Peyer's patch (tissue), 4 donors: ENCODE results near the gene CXCL17. TPM values are rescaled to one million over a fixed set of nuclear protein-coding genes. Genes with fewer than 3 reads are reported as not detected.

ENCODE experiments used
- DNase-seq, 3 donors: peaks; one replicate each; pipeline ENCODE4 v3.0.0-alpha.2; 2017 to 2019
- H3K27ac ChIP-seq, 4 donors: fragments of 200-600 bp; sonication (generic); one replicate each; pipeline ENCODE4 v1.5.1; 2016 to 2019
- H3K27me3 ChIP-seq, 2 donors: fragments of 200-600 bp; sonication (generic); one replicate each; pipeline ENCODE4 v1.5.1; 2019
- H3K36me3 ChIP-seq, 3 donors: fragments of 200-600 bp; sonication (generic); one replicate each; pipeline ENCODE4 v1.5.1; 2016 to 2019
- H3K4me1 ChIP-seq, 4 donors: fragments of 200-600 bp; sonication (generic); one replicate each; pipeline ENCODE4 v1.5.1; 2016 to 2019
- H3K4me3 ChIP-seq, 4 donors: fragments of 200-600 bp; sonication (generic); 1 replicate in 3 of 4; 2 replicates in 1 of 4; pipeline ENCODE4 v1.5.1; 2016 to 2019; ENCODE audit warnings: mild to moderate bottlenecking in 1 of 4
- H3K9me3 ChIP-seq, 4 donors: fragments of 200-600 bp; sonication (generic); one replicate each; pipeline ENCODE4 v1.5.1; 2016 to 2019; ENCODE audit warnings: mild to moderate bottlenecking in 1 of 4
- POLR2A ChIP-seq, 2 donors: fragments of 450-650 bp; IDR thresholded peaks; one replicate each; pipeline ENCODE4 v1.5.1; 2017; ENCODE audit warnings: antibody characterized with exemption in 2 of 2, mild to moderate bottlenecking in 2 of 2, moderate library complexity in 2 of 2
- total RNA-seq, 4 donors: library from RNA; depleted of rRNA; stranded (reverse); fragments of >200 nt; gene quantifications; one replicate each; pipeline ENCODE4 v1.1.0, GENCODE V29; 2016
- TF ChIP-seq, protein P1 (sequence below), 6 experiments: fragments of 450-650 bp in 4 of 6; fragments of 200-600 bp in 2 of 6; sonication (generic) in 1 of 6; IDR thresholded peaks; one replicate each; pipeline ENCODE4 v1.5.1; 2017 to 2019; ENCODE audit warnings: antibody characterized with exemption in 6 of 6, mild to moderate bottlenecking in 3 of 6, moderate library complexity in 1 of 6

Gene CXCL17
- total RNA-seq, 4 donors from 2014 or later = not detected

DNA sequence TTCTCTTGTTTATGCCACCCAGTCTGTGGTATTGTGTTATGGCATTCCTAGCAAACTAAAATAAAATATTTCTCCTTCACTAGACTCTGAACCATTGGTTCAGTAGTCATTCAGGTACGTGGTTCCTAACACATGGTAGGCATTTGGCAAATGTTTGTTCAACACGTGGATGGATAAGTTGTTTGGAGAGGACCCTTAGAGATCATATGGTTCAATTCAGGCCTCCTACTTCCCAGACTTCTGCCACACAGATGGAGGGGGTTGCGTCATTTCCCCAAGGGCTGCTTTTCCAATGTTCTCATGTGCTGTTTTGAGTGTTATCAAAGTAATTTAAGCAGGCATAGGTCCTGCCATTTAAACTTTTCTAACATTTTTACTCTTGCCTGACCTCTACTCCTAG lies 6.7 kb downstream of the CXCL17 start:
- no peak for DNase-seq
- H3K36me3 ChIP-seq = no peaks in the 10 kb centered on the region
- no peaks in the 10 kb centered on the region for H3K9me3 ChIP-seq
- H3K27ac ChIP-seq = no peak overlapping the region
- TF ChIP-seq, protein P1, sequence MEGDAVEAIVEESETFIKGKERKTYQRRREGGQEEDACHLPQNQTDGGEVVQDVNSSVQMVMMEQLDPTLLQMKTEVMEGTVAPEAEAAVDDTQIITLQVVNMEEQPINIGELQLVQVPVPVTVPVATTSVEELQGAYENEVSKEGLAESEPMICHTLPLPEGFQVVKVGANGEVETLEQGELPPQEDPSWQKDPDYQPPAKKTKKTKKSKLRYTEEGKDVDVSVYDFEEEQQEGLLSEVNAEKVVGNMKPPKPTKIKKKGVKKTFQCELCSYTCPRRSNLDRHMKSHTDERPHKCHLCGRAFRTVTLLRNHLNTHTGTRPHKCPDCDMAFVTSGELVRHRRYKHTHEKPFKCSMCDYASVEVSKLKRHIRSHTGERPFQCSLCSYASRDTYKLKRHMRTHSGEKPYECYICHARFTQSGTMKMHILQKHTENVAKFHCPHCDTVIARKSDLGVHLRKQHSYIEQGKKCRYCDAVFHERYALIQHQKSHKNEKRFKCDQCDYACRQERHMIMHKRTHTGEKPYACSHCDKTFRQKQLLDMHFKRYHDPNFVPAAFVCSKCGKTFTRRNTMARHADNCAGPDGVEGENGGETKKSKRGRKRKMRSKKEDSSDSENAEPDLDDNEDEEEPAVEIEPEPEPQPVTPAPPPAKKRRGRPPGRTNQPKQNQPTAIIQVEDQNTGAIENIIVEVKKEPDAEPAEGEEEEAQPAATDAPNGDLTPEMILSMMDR (IDR thresholded peaks at IDR 0.05) = no peak
- TF ChIP-seq POLR2A (IDR thresholded peaks at IDR 0.05) = no peak
- no peaks in the 10 kb centered on the region for H3K27me3 ChIP-seq
- H3K4me1 ChIP-seq = peaks cover 0 to 7% (median 2%) of the 10 kb centered on the region in 4 donors
- no peak overlapping the region for H3K4me3 ChIP-seq

DNA sequence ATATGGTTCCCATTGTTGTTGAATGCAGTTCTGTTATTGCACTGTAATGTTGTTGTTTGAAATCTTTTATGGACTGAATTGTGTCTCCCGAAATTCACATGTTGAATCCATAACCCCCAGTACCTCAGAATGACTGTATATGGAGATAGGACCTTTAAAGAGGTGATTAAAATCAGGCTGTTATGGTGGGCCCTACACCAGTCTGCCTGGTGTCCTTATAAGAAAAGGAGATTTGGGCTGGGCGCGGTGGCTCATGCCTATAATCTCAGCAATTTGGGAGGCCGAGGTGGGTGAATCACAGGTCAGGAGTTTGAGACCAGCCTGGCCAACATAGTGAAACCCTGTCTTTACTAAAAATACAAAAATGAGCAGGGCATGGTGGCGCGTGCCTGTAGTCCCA lies 7.4 kb downstream of the CXCL17 start:
- Histone ChIP-seq H3K4me1 (peaks cover 0 to 5% (median 0%) of the 10 kb centered on the region in 4 donors), H3K27ac (no peak overlapping the region), H3K27me3 (no peaks in the 10 kb centered on the region), H3K4me3 (no peak overlapping the region), H3K9me3 (no peaks in the 10 kb centered on the region), H3K36me3 (no peaks in the 10 kb centered on the region)
- no peak for DNase-seq
- TF ChIP-seq, protein P1 (IDR thresholded peaks at IDR 0.05) = no peak
- TF ChIP-seq POLR2A (IDR thresholded peaks at IDR 0.05) = no peak

DNA sequence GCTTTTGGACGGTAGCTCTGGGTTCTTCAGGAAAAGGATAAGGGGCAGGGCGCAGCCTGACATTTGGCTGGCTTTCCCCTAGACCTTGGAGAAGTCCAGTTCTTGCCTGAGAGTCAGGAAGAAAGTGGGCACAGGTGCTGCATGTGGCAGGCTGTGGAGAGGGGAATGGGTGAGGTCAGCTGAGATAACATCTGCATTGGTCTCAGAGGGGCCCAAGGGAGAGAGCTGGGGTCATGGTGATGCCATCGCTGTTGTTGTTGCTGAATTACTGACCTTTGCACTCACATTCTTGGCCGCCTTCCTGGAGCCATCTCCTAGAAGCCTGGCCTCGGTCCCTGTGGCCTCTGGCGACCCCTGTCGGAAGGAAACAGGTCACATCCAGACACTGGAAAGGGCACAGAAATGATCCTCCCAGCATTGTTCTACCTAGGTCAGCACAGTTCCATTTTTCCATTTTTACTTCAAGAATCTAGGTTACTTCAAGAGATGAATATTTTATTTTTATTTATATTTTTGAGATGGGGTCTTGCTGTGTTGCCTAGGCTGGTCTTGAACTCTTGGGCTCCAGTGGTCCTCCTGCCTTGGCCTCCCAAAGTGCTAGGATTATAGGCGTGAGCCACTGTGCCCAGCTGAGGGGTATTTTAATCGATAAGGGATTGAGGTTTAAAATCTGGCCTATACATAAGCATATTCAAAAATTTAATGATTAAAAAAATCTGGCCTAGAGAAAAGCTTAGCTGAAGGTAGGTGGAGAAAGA lies 9.1 kb downstream of the CXCL17 start:
- TF ChIP-seq POLR2A (IDR thresholded peaks at IDR 0.05) = no peak
- TF ChIP-seq, protein P1 (IDR thresholded peaks at IDR 0.05) = peak; percentile 28 to 94 (median 82)
- H3K4me3 ChIP-seq = no peak overlapping the region
- DNase-seq = peak; percentile 71 to 95 (median 90)
- H3K9me3 ChIP-seq = no peaks in the 10 kb centered on the region
- H3K4me1 ChIP-seq = peaks cover 0 to 5% (median 0%) of the 10 kb centered on the region in 4 donors
- no peaks in the 10 kb centered on the region for H3K27me3 ChIP-seq
- H3K27ac ChIP-seq = peak overlapping the region in 3 of 4 donors; percentile 39 to 76 (median 59)
- no peaks in the 10 kb centered on the region for H3K36me3 ChIP-seq

DNA sequence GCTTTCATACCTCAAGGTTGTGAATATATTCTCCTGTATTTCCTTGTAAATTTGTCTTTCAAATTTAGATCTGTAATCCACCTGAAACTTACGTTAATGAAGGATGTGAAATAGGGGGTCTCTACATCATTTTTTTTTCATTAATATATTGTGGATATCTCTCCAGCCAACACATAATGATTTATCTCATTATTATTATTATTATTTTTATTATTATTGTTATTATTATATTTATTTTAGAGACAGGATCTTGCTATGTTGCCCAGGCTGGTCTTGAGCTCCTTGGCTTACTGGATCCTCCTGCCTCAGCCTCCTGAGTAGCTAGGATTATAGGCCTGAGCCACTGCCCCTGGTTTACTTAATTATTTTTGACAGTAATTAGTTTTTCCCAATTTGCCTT lies 11.3 kb downstream of the CXCL17 start:
- Histone ChIP-seq H3K36me3 (no peaks in the 10 kb centered on the region), H3K4me1 (peaks cover 0 to 5% (median 0%) of the 10 kb centered on the region in 4 donors), H3K9me3 (no peaks in the 10 kb centered on the region), H3K27me3 (no peaks in the 10 kb centered on the region), H3K4me3 (no peak overlapping the region), H3K27ac (no peak overlapping the region)
- no peak for DNase-seq
- TF ChIP-seq, protein P1 (IDR thresholded peaks at IDR 0.05) = no peak
- no peak for TF ChIP-seq POLR2A (IDR thresholded peaks at IDR 0.05)

DNA sequence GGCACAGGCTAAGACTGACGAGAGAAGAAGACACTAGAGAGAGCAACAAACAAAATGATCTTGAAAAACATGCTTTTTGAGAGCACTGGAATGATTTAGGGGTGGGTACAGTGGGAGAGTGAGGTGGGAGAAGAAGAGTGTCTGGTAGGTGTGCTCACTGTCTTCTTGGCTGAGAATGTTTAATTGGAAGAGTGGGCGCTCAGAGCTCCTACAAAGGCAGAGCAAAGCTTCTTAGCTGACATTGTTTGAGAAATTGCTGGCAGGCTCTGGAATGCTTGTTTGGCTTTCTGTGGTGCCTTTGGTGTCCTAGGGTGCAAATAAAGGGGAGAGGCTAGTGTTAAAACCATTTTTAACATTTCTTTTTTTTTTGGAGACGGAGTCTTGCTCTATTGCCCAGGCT lies 14.1 kb downstream of the CXCL17 start:
- TF ChIP-seq, protein P1 (IDR thresholded peaks at IDR 0.05) = no peak
- TF ChIP-seq POLR2A (IDR thresholded peaks at IDR 0.05) = no peak
- DNase-seq = no peak
- no peak overlapping the region for H3K4me3 ChIP-seq
- peaks cover 0 to 8% (median 5%) of the 10 kb centered on the region in 4 donors for H3K4me1 ChIP-seq
- H3K27me3 ChIP-seq = no peaks in the 10 kb centered on the region
- no peaks in the 10 kb centered on the region for H3K36me3 ChIP-seq
- H3K9me3 ChIP-seq = no peaks in the 10 kb centered on the region
- H3K27ac ChIP-seq = no peak overlapping the region
